ENCODE measurements around the gene PPP3CA.
A peak's percentile ranks its signal among the peaks of the same experiment; 100 is the strongest.

PPP3CA gene
- total RNA-seq: 9.7 to 116 (median 40.1) reads per million in 3 experiments

DNA sequence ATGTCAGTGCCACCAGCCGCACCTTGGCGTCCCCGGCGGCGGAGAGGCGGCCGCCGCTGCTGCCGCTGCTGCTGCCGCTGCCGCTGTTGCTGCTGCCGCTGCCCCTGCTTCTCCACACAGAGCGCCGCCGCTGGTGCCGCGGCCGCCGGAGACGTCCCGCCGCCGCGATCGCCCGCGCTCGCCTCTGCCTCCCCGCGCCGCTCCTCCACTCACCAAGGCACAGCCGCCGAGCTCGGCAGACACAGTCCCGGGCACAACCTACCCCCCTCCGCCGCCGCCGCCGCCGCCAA lies at the start of gene PPP3CA:
TSS of gene PPP3CA (minus strand) at position 260 of the 290 bp plus-strand sequence.
- DNase-seq: no peak

DNA sequence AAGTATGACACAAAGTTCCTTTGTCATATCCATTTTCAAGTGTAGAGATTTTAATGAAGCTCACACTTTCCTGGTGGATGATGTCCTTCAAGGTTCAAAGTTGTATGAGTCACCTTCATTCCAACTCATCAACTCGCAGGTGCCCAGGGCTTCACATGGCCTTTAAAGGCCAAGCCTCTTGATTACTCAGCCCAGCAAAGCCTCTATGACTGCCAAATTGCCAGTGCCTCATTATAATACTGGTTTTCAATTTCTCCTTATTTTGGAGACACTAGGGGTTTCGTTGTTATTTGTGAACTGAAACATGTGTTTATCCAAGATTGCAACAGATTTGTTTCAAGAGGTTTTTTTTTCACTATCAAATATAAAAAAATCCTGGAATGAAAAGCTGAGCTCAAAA lies 45.9 kb upstream of the PPP3CA start:
- DNase-seq: no peak

DNA sequence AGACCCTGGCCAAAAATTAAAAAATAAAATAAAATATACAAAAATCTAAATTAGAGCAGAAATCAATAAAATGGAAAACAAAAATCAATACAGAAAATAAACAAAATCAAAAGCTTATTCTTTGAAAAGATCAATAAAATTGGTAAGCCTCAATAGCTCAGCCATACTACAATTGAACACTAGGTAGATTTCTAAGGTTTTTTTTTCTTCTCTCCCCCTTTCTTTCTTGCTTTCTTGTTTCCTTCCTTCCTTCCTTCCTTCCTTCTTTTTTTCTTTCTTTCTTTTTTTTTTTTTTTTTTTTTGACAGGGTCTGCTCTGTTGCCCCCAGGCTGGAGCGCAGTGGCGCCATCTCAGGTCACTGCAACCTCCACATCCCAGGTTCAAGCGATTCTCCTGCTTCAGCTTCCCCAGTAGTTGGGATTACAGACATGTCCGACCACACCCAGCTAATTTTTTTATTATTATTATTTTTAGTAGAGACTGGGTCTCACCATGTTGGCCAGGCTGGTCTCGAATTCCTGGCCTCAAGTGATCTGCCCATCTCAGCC lies 23.4 kb upstream of the PPP3CA start:
- no peak for DNase-seq

DNA sequence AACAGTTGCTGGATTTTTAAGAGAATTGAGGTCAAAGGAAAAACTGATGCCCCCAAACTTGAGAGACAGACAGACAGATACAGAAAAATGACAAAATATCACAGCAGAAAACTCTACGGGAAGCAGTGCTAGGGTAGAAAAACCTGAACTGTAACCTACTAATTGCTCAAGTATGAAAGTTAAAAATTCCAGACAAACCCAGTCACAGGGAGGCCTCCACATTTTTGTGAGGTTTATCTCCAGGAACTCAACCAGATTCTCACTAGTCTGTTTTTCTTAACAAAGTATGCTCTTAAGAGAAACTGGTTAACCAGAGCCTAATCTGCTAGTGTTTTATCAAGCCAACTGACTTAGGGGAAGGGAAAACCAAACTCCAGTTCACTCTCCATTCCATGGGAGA lies 19.9 kb upstream of the PPP3CA start:
- no peak for DNase-seq

DNA sequence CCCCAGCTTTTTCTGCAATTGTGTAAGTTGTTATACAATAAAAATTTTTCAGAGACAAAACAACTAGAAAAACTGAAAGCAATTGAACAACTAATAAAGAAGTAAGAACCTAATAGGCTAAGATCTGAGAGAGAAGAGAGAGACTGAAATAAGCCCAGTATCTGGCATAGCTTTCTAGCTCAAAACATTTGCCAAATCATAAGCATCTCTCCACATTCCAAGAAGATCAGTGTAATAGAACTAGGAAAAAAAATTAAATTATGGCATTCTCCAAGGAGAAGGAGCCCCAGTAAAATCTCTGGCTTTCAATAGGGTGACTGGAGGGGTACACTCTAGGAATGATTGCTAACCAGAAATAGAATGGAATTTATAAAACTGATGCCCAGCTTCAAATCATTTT lies 19.0 kb upstream of the PPP3CA start:
- DNase-seq: no peak

DNA sequence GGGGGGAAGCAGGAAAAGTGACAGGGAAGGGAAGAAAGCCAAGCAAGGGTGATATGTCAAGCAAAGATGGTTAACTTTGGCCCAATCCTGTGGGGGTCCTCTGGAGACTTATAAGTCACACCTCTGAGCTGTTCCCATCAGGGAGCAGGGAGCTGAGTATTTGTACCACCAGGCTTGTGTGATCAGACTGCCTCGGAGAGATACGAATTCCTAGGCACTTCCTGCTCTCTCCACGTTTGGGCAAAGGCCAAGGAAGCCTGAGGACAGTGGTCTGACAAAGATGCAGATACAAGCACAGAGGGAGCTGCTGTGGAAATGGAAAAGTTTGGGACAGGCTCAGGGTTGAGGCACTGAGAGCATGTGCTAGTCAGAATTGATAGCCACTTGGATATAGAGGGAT lies 10.4 kb upstream of the PPP3CA start:
- DNase-seq: no peak

DNA sequence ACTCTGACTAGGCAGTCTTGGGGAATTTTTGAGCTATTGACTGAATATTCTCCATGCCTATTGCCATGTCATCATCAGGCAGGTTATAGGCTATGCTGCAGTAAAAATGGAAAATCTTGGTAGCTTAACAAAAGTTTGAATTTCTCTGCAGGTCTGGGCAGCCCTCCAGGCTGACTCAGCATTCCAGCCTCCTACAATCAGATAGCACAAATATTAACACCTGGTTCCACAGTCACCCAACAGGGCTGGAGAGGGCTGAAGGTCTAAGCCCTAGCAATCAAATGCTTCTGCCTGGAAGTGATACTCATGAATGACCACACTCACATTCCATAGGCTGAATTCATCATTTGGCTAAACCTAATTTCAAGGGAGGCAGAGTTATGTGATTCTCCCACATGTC lies 9.6 kb upstream of the PPP3CA start:
- DNase-seq: no peak

DNA sequence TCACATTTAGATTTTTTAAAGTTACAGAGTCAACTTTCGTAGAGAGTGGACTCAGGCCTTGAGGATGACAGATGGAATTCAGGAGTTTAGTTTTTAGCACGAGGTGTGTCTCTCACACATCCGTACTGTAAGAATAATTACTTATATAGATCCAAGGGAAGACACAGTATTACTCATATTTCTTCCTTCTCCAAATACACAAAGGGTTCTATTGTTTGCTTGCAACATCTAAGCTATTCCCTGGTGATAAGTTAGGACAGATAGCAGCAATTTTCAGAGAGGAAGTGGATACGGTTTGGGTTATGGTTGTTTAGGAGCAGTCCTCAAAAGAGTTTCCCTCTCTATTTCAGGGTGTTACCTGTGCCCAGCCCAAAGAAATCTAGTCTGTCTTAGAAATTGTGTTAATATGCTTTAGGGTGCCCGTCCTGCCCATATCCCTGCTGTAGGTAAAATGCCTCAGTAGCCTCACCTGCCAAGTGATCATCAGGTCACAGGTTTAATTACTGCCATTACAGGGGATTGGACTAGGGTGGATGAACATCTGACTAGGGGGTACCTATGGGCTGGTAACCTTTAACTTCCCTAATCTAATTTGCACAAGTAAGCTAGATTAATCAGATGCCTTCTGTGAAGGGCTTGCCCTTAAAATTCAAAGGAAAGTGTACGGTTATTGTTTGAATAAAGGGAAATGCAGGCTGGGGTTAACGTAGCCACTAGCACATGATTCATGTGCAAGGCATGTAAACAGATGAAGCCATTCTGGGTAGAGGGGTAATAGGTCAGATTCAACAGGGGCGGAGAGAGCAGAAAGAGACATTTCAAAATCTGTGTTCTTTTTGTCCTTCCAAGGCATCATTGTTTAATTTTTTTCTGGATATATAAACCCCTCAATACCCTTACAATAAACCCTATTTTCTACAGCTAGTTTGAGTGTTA lies 8.7 kb upstream of the PPP3CA start:
- DNase-seq: no peak

DNA sequence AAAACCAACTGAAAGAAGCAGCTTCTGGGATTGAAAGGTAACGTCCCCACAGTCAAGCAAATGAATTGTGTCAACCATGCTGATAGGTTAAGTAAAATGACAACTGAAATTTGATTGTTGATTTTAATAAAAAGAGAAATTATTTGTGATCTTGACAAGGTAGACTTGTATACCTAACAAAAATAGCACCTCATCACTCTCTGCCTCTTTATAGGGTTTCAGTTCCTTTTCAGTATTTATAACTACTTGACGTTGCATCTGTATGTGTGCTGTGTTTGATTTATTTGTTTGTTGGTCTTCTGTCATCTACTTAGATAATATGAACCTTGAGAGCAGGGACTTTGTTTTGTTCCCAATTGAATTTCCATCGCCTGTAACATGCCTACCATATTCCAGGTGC lies 7.9 kb upstream of the PPP3CA start:
- DNase-seq: no peak

DNA sequence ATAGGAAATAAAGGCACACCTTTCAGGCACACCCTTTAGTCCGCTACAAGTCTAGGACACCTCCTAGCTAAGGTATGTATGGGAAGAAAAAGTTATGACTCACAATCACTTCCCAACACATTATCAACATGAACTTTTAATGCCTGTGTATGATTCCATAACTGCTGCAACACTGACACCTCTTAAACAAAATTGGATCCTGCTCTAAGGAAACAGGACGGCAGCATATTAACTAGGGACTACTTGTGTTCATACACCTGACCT lies 2.4 kb upstream of the PPP3CA start:
- no peak for DNase-seq

DNA sequence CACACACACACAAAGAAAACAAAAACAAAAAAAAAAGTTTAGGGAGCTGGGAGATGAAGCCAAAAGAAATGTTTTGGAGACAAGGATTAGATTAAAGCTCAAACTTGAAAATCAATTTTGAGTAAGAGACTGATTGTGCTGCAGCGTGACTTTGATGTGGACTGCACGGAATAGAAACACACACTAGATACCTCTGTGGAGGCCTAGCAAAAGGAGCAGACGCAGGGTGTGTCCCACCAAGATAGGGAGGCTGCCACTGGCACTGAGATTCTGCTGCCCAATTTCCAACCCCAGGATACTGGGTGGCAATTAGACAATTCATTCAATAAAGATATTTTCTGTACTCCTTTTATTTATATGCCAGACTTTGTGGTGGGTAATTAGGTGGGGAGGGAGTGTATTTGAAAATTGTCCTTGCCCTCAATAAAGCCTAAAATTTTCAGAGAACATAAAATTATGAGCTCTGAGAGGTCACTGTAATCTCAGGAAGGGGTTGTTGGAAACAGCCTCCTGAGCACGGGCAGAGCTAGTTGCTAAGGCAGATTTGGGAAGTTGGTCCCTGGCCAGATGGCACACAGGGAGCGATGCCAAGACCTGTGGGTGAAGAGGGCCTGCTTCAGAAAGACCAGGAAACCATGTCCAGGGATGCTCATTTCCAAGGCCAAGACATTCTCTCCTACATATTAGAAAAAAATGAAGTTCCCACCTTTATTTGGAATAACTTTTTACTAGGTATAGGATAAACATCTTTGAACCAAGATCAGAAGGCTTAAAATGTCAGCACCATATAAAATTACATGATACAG lies 1.9 kb upstream of the PPP3CA start:
- DNase-seq: no peak

DNA sequence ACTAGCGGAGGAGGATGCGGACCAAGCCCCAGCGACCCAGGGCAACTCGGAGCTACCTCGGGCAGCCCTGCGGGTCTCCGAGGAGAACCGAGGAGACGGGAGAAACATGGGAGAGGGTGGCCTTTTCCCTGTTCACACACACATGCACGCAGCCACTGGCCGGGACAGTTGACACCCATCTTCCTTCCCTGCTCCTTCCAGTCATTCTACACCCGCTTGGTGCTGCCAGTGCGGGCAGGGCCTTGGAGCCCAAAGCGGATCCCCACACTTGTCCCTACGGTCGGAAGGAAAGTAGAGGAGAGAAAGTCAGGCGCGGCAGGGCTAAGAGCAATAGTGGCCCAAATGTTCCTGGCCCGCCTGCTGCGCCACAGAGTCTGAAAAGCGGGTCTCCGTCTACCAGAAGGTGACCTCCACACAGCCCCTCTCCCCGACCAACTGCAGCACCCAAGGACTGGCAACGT lies 1.1 kb upstream of the PPP3CA start:
- DNase-seq: no peak

DNA sequence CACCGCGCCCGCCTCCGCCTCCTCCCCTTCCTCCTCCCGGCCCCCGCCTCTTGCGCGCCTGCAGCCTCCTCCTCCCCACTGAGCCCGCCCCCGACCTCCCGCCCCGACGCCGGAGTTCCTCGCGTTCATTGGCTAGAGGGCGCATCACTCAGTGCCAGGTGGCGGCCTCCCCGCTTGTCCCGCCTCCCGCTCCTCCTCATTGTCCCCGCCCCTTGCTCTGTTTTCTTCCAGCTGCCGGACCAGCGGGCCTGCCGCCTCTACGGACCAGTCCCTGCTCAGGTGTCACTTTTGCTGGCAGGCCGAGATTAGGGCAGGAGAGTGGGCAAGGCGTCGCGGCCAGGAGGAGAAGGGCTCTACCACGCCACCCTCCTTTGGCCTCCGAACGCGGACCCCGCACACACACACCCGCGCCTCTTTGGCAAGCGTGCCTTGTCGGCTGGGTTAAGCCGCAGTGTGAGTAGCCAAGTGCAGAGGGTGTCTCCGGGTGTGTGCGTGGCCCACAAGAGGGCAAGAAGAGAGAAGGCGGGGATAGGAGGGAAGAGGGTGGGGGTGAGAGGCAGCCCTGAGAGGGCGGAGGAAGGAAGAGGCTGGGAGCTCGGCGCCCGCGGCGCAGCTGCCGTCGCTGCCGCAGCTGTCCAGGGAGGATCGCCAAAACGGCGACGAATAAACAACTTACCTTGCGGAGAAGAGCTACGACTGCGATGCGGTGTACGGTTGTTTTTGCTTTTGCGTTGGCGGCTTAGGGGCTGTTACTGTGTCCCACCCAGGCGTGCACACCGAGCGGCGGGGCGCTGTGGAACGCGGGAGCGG lies 436 bp upstream of the PPP3CA start:
- DNase-seq: peak; percentile 97

DNA sequence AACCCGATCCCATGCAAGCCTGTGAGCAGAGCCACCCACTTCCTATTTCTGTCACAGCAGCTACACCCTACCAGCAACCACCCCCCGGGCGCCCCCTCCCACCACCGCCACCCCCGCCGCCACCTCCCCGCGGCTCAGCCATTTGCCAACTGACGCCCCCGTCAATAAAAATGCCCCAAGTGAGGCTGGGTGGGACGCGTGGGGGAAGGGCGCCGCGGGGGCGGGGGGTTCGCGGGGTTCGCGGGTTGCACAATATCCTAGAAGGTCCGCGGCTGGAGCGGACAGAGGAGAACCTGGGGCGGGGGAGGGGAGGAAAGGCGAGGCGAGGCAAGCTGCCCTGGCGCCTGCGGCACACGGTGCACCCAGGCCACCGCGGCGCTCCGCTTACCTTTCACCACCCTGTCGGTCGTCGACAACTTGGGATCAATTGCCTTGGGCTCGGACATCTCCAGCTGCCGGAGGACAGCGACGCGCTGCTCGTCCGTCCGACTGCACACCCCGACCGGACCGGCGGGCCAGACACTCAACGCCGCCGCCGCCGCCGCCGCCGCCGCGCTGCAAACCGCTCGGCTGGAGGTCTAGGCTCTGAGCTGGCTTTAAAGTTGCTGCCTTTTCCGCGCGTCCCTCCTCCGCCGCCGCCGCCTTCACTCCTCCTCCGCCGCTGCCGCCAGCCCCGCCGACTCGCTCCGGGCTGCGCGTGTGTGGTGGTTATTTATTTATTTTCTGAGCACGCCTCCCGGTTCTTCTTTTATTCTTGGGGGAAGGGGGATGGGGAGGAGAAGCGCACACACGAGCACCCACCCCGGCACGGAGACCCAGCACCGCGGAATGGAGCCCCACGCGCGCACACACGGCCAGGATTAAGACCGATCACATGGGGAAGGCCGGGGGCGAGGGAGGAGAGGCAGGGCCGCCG lies 717 bp downstream of the PPP3CA start:
- peak; percentile 73 for DNase-seq

DNA sequence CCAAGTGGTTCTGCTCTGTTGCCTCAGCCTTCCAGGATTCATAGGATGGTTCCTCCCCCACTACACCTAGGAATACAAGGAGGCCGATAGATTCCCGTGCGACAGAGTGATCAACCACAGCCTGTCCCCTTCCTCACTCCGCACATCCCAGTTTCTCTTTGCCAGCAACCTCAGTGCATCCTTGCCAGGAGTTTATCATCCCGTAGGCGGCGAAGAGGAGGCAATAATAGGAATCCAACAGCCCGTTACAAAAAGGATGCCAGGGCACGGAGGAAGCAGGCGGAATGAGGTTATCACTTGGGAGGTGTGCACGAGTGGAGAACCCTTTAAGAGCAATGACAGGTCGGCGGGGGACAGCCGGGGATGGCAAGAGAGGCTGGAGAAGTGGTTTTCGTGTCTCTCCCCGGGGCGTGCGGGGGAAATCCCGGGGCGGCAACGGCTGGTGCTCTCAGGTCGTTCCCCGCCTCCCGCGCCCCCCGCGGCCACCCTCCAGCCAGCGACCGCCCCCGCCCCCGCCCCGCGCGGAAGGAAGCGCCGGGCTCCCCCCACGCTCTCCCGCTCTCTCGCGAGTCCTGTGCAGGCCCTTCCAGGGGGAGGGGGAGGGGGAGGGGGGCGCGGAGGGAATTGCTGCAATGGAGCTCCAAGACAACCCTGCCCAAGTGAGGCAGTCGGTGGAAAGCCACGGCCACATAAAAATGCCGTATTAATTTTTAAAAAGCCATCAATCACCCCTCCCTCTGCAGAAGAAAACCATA lies 1.6 kb downstream of the PPP3CA start:
- DNase-seq: peak; percentile 60

DNA sequence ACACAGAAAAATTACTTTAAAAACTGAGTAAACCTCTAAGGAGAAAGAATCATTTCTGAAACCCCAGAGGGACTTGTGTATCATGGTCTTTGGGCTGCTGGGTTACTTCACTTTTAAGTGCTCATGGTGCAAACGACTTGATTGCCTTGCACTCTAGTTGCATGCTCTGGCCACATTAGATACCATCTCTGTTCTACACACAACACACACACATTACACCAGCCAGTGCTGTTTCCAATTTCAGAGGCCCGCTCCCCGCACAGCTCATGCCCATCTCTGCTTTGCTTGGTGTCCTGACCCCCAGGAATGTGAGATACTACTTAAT lies 2.1 kb downstream of the PPP3CA start:
- peak; percentile 2 for DNase-seq

DNA sequence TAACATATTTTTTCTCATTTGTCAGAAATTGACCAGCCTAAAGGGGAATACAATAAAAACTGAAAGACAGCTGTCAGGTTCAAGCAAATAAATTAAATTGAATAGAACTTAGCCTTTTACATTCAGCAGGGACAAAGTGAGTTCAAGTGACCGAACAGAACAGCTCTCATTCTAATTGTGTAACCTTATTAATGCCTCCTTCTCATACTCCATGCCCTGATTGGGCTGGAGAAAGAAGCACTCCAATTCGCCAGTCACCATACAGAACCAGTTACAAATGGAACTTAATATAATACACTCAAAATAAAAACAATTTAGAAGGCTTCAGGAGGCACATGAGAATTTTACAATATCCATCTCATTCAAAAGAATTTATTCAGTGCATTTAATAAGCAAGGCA lies 8.0 kb downstream of the PPP3CA start:
- no peak for DNase-seq

DNA sequence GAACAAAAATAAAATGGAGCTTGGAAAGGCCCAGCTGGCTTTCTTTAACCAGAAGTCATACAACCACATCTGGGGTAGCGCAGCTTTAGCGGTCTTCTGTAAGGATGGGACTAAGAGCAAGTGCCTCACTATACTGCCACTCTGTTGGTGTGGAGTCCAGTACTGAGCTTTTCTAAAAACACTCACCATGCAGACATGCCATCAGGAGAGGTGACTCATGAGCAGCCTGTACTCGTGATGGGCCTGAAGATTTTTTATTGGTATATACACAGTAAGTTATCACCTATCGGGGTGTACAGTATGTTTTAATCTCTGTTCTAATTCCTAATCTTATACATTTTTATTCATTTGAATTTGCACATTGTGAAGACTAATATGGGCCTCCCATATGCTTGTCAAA lies 9.6 kb downstream of the PPP3CA start:
- no peak for DNase-seq

DNA sequence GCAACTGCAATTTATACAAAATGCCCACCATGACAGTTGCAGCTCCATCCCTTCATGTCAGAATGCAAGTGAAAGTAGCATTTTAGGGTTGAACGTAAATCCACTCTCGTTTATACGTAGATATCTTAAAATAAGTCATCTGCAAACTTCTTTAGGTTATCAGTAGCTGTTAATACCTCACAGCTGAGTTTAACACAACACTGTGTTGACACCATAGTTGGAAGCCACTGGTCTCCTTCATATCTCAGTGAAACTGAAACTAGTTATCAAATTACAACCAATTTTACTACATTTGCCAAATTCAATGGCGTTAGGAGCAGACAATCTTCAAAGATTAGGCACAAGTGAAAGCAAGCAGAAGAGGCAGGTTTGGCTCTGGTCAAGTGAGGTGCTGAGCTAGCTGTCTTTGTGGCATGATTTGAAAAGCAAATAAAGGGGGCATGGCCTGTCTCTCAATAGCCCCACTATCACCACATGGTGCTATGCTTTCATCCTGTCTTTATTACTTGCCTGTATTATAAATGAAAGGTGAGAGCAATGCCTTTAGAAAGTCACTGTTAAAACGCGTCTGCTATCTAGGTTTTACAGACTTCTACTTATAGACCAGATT lies 12.3 kb downstream of the PPP3CA start:
- no peak for DNase-seq

DNA sequence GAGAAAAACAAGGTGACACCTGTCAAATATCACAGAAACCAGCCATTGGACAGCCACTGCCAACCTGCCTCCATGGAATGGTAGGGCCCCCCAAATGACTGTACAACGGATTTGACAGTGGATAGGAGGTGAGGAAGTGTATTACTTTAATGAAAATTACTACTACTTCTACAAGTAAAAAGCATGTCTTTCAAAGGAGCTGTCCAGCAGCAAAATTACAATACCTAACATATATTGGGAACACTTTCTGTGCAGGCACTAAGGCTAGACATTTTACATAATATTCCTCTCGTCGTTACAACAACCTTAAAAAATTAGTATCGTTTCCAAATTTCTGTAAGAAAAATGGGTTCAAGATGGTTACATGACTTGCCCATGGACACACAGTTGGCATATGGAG lies 14.9 kb downstream of the PPP3CA start:
- no peak for DNase-seq

DNA sequence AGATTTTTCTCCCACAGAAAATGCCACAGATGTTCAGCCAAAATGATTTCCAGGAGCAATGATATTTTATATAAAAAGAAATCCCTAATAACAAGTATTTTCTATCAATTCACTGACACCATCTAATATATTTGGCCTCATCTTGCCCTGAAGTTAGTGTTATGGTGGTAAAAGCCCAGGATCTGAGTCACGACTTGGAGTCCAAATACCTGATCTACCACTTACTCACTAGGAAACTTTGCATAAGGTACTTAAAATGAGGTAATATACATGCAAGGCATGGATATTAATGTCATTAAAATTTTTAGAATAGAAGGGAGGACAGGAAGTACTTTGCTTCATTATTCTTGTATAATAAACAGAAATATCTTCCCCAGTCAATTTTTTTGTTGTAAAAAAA lies 16.3 kb downstream of the PPP3CA start:
- DNase-seq: no peak

All from central memory CD4-positive, alpha-beta T cell (primary cell).